SK-N-SH (cell line): ENCODE data around the gene CUX1.

Experiments
- CHD2 ChIP-seq: fragments of 150-350 bp; IDR thresholded peaks from 2 replicates; pipeline ENCODE4 v1.6.1; 2018; ENCODE audit warnings: low read length; ENCODE audit not compliant: partially characterized antibody
- EP300 ChIP-seq, 2 experiments: IDR thresholded peaks; 2 replicates each; pipeline versions ENCODE4 v1.4.0 to v1.6.1; 2012; ENCODE audit warnings: borderline replicate concordance in 1 of 2, low read depth in 1 of 2, low read length in 1 of 2
- TEAD4 ChIP-seq: IDR thresholded peaks from 2 replicates; pipeline ENCODE4 v1.4.0; 2012; ENCODE audit warnings: mild to moderate bottlenecking, borderline replicate concordance; ENCODE audit not compliant: insufficient read depth

GRCh38 chr7:101945034-101945758 is 127.8 kb downstream of the CUX1 start:
- no peak for TF ChIP-seq CHD2
- no peak for TF ChIP-seq EP300 (IDR thresholded peaks at IDR 0.05; ENCODE audit: borderline replicate concordance in 1 of 2, low read depth in 1 of 2, low read length in 1 of 2)
- TF ChIP-seq TEAD4, result no peak
